GM12873 (cell line): ENCODE results near the gene PTGR3.

Experiments used
- TF ChIP-seq, protein P1 (sequence below): IDR thresholded peaks from 2 replicates; pipeline ENCODE4 v1.5.1; 2012; ENCODE audit warnings: low read depth, mild to moderate bottlenecking, moderate library complexity, low read length, control low read depth; ENCODE audit not compliant: insufficient read depth; ENCODE audit errors: missing control alignments

Gene PTGR3

DNA sequence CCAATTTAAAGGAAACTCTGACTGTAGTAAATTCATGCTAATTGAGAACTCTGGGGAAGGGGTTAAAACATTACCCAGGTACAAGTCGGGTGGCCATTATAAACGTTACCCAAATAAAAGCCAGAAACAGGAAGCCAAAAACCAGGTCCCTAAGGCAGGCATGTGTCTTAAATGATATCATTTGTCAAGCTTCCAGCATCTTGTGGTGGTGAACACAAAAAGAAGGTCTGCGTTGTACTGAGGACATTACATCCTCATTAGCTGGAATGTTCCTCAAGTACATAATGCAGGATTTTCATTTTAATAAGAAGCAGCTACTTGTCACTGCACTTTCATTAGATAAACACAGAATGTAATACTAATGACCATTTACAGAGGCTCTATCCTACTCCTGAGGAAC, 10.9 kb downstream of the PTGR3 start:
- TF ChIP-seq, protein P1, sequence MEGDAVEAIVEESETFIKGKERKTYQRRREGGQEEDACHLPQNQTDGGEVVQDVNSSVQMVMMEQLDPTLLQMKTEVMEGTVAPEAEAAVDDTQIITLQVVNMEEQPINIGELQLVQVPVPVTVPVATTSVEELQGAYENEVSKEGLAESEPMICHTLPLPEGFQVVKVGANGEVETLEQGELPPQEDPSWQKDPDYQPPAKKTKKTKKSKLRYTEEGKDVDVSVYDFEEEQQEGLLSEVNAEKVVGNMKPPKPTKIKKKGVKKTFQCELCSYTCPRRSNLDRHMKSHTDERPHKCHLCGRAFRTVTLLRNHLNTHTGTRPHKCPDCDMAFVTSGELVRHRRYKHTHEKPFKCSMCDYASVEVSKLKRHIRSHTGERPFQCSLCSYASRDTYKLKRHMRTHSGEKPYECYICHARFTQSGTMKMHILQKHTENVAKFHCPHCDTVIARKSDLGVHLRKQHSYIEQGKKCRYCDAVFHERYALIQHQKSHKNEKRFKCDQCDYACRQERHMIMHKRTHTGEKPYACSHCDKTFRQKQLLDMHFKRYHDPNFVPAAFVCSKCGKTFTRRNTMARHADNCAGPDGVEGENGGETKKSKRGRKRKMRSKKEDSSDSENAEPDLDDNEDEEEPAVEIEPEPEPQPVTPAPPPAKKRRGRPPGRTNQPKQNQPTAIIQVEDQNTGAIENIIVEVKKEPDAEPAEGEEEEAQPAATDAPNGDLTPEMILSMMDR: no peak

DNA sequence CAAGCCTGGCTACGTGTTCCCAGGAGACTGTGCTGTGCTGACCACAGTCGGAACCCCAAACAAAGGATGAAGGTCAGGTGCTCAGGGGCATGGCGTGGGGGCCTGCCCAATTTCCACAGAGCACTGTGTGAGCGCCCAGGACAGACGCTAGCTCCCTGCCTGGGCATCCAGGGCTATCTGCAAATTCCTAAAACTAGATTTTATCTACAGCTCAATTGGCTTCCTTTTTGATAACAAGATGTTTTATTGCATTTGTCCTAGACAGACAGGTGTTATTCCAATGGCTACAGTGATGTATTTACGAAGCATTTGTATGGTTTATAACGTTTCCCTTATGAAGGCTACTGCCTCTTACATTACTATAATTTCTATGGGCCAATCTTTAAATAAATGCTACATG, 16.0 kb downstream of the PTGR3 start:
- TF ChIP-seq, protein P1: no peak

DNA sequence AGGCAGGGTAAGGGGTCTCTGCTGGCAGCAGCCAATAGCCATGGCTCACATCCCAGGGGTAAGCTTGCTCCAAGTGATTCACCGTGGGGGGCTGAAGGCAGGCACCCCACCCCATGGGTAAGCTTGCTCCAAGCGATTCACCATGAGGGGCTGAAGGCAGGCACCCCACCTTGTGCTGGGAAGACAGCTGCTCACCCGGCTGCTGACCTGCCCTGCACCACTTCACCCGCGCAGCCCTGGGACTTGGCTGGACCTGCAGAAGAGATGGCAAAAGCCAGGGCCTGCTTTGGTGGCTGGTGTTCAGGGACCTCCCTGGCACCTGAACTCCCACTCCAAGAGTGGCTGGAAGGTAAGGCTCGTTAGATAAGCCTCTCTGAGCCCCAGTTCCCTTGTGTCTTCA, 19.2 kb downstream of the PTGR3 start:
- TF ChIP-seq, protein P1: no peak

DNA sequence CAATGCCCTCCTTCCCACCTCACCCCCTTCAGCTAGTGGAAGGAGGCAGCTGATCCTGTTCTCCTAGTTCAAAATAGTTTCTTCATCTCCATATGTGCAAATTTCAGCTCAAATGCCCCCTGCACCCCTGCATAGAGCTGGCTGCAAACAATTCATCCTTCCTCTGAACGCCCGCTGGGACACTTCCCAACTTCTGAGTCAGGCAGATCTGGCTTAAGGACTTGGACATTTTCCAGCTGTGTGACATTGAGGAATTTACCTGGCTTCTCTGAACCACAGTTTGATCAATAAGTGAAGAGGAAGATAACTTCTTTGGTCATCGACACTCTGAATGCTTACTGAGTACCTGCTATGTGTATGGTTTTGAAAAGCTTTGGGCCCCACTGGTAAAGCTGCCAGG, 23.5 kb downstream of the PTGR3 start:
- TF ChIP-seq, protein P1: no peak

DNA sequence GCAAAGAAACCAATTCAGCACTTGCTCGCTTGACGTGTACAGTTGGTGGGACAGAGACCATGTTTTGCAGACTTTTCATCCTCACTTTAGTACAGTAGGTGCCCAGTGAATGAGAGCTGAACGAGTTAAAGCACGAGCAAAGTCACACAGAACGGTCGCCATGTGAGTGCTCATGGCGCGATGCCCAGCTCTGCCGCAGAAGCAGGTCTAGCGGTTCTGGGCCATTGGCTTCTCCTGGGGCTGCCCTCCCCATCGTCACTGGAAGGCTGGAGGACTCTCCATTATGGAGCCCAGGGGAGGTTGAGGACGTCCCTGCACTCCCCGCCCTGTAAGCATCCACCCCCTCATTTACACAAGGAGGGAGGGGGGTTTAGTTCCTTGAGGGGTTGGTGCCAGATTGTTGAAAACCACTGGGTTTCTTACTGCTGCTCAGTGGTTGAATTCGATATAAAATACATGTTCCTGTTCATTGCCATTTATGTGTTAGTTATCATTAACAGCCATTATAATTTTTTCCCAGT, 24.9 kb downstream of the PTGR3 start:
- TF ChIP-seq, protein P1: no peak

DNA sequence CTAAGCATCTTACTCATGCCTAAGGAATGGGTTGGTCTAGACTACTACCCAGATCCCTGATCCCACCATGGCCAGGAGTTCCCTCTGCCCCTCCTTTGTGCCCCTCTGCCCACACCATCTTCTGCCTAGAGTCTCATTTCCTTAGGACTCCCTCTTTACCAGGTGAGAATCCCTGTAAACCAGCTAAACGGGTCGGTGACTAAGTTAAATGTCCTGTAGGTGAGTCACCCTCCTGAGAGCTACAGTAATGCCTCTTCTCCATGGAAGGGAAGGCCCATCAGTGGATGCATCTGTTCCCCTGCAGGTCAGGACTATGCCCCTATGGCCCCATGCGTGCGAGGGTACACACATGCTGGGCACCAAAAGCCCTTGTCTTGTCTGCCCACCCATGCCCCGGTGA, 25.4 kb downstream of the PTGR3 start:
- TF ChIP-seq, protein P1: no peak

DNA sequence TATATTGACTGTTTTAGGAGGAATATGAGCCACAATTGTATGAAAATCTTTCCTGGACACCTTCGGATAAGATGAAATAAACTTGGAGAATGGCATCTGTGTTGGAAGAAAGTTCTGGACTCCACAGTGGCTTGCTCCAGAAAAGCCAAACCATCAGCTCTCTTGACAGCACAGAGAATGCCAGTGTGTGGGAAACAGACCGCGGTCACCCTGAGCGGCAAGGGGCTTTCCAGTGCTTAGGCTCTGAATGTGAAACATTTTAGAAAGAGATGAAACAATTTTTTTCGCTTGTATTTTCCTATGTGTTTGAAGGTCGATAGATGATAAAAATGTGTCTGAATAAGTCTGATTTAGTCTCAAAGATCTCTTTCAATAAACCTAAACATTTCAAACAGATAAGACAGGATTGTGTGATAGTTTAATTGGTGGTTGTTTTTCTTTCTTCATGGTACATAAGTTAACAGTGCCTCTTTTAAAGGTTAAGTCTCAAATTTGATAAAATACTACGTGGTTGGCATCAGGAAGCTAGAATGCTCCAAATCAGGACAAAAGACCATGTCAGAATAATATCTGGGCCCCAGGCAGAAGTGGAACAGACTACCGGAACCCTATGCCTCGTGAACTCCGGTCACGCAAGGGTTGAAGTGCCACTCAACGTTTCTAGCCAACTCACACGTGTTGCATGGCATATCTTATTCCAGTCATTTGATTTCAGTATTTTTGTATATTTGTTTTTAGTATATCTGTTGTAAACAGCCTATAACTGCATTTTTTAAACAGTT, 28.9 kb downstream of the PTGR3 start:
- TF ChIP-seq, protein P1: no peak
